ENCODE results near the gene TRMT44.

TRMT44 gene

GRCh38 chr4:8514391-8514790 lies 73.8 kb downstream of the TRMT44 start:
- no peak for DNase-seq (ENCODE audit: low spot score)

- DNase-seq (ENCODE audit: low spot score), result no peak
Measured at GRCh38 chr4:8515316-8516060, 74.9 kb downstream of the TRMT44 start.

GRCh38 chr4:8516061-8516573 lies 75.5 kb downstream of the TRMT44 start:
- no peak for DNase-seq (ENCODE audit: low spot score)

GRCh38 chr4:8516996-8517550 lies 76.5 kb downstream of the TRMT44 start:
- no peak for DNase-seq (ENCODE audit: low spot score)

DNA sequence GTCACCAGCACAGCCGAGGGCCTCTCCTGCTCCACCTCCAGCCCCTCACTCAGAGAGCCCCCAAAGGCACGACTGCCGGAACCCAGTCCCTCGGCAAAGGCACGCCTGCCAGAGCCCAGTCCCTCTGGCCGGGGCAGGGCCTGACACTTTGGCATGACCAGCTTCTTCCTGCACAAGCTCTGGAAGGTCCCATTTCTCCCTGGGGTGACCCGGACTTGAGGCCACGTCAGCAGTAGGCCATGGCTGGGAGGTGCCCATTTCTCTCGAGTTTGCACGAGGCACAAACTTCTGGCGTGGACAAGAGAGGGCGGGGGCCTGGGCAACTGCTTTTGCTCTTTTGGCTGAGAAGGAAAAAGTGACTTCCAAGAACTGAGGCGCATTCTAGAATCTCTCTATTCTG lies 77.4 kb downstream of the TRMT44 start:
- DNase-seq (ENCODE audit: low spot score), result no peak

DNA sequence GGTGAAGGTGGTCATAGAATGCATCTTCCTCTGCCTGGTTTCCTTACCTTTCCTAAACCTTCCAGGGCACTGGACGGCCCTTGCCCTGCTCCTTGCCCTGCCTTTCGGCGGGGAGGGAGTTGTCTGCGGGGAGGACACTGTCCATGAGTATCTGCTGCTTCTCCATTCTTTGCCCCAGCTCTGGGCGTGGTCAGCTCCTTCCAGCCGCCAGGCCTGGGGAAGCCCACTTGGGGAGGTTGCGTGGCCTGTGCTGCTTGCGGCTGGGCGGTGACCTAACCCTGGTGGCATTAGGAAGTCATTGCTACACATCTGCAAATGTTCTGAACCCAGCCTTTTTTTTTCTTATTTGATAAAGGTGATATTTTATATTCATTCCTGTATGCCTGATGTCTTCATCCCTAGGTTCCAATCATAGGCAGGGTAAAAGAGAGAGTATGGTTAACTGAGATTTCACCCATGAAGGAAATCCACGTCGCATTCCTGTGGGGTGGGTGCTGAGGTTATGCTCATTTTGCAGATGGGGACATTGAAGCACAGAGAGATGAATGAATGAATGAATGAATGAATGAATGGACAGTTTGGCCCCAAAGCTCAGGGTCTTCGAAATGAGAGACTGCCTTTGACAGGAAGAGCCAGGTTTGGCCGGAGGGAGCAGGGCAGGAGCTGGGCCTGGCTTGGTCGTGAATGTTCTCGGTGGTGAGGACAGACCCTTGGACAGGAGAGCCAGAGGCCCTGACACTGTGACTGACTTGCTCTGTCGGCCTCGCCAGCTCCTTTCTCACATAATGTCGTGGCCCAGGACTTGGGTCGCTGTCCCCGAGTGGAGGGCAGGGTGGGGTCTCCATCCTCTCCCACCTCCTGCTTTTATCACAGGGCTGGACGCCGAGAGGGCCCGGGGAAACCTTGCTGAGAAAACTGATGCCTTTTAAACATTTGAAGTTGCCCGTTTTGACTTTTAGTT lies 81.9 kb downstream of the TRMT44 start:
- no peak for DNase-seq (ENCODE audit: low spot score)

GRCh38 chr4:8523175-8523574 lies 82.6 kb downstream of the TRMT44 start:
- no peak for DNase-seq (ENCODE audit: low spot score)

GRCh38 chr4:8523766-8524165 lies 83.2 kb downstream of the TRMT44 start:
- no peak for DNase-seq (ENCODE audit: low spot score)

DNA sequence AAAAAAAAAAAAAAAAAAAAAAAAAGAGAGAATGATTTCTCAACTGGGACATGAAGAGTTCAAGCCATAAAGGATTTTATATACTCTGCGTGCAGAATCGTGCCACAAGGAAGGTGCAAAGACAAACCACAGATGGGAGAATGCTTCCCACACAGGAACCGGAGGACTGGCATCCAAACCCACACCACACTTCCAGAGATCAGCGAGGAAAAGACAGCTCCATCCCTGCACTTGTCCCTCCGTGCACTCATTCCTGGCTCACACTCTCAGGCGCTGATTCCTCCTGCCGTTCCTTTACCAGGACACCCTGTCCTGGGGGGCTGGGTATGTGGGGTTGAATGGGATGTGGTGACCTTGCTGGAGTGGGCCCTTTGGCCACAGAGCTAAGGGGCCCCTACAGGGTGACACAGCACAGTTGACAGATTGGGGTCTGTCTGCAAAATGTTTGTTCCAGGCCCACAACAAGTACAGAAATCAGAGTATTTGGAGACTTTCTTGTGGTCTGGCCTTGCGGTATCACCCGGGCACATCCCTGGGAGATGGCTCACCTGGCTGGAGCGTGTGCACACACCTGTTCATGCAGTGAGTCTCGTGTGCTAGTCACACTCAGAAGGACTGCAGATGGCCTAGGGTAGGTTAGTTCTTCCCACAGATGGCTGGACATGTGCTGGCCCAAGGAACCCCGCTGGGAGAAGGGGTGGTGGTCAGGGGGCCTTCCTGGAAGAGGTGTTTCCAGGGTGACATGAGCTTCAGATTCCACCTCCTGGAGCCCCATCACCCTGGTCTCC lies 84.2 kb downstream of the TRMT44 start:
- no peak for DNase-seq (ENCODE audit: low spot score)

GRCh38 chr4:8525383-8526120 lies 85.0 kb downstream of the TRMT44 start:
- no peak for DNase-seq (ENCODE audit: low spot score)
